Adrenal gland (tissue), 12 donors: Measurements from ENCODE around the gene NOC4L. TPM values are rescaled to one million over a fixed set of nuclear protein-coding genes. Genes with fewer than 3 reads are reported as not detected.

Experiments used
- DNase-seq, 7 donors: peaks; one replicate each; pipeline ENCODE4 v3.0.0-alpha.2; 2019 to 2020
- H3K27ac ChIP-seq, 5 donors: fragments of 200-600 bp; sonication (generic) in 4 of 5; 1 replicate in 3 of 5; 2 replicates in 2 of 5; pipeline versions ENCODE4 v1.5.1 to v1.8.0; 2016 to 2020; ENCODE audit warnings: mild to moderate bottlenecking in 1 of 5
- H3K27me3 ChIP-seq: fragments of 200-600 bp; 2 replicates; pipeline ENCODE4 v1.8.0; 2021
- H3K36me3 ChIP-seq, 2 donors: fragments of 200-600 bp; replicated peaks in 1 of 2; 1 replicate in 1 of 2; 2 replicates in 1 of 2; pipeline versions ENCODE4 v1.5.1 to v1.8.0; 2018 to 2022
- H3K4me1 ChIP-seq, 2 donors: fragments of 200-600 bp; replicated peaks in 1 of 2; 1 replicate in 1 of 2; 2 replicates in 1 of 2; pipeline versions ENCODE4 v1.5.1 to v1.8.0; 2018 to 2021
- H3K4me3 ChIP-seq, 4 donors: fragments of 200-600 bp; sonication (generic) in 3 of 4; one replicate each; pipeline ENCODE4 v1.5.1; 2016 to 2018
- H3K9me3 ChIP-seq, 3 donors: fragments of 200-600 bp; sonication (generic) in 1 of 3; replicated peaks in 1 of 3; 1 replicate in 2 of 3; 2 replicates in 1 of 3; pipeline versions ENCODE4 v1.5.1 to v1.8.0; 2016 to 2021
- CTCF ChIP-seq, 6 experiments: fragments of 450-650 bp in 4 of 6; fragments of 200-600 bp in 2 of 6; sonication (generic) in 1 of 6; IDR thresholded peaks; 1 replicate in 5 of 6; 2 replicates in 1 of 6; pipeline versions ENCODE4 v1.5.1 to v1.8.0; 2016 to 2021; ENCODE audit warnings: antibody characterized with exemption in 6 of 6, mild to moderate bottlenecking in 2 of 6, moderate library complexity in 1 of 6
- POLR2A ChIP-seq, 2 donors: fragments of 450-650 bp; IDR thresholded peaks; one replicate each; pipeline ENCODE4 v1.6.1; 2017; ENCODE audit warnings: antibody characterized with exemption in 2 of 2, mild to moderate bottlenecking in 2 of 2, moderate library complexity in 1 of 2
- WGBS, 4 donors: extraction: QIAGEN DNeasy Blood & Tissue Kit in 2 of 4; methylation state at CpG; one replicate each; pipeline versions ENCODE4 v1.1.5 to v1.1.7; 2013 to 2017; 5-methylcytosine and 5-hydroxymethylcytosine counted together
- intact Hi-C, 2 donors: fragments of 100-400 bp; cut with DNase I; formaldehyde crosslinking; loops; one replicate each; pipeline versions ENCODE4 v1.14.1 to v1.15.0; 2022 to 2023
- polyA plus RNA-seq, 3 donors: library from polyadenylated mRNA; stranded (reverse); fragments of 200-250 nt in 2 of 3; fragments of 350-450 nt in 1 of 3; fragmentation: Illumina TruSeq in 1 of 3; extraction: RNeasy Lipid Tissue Mini Kit (QIAGEN cat#74804) in 1 of 3; gene quantifications; one replicate each; pipeline ENCODE4 v1.2.3, GENCODE V29; 2013 to 2014
- total RNA-seq, 9 donors: library from RNA; depleted of rRNA in 4 of 9; stranded (reverse); fragments of >200 nt in 4 of 9; fragments of 120-200 nt in 1 of 9; fragmentation: NEBNext Ultra II Directional in 1 of 9; extraction: Animal tissue kit (Norgen Biotek cat#: 25700) in 1 of 9; gene quantifications; one replicate each; pipeline versions ENCODE4 v1.1.0 to v1.2.4, GENCODE V29; 2013 to 2023
- donor health status: healthy with polysubstance abuse.
- donor health status: Bipolar disorder and iron deficiency.
- donor health status: DM: yes; HTN: yes; CAD: no.
- donor health status: DM: no; HTN: no; CAD: no.
- donor health status: DM: no; HTN: no; CAD: no.
- donor health status: DM: yes; HTN: yes; CAD: no.

The NOC4L gene
- total and polyA plus RNA-seq, 12 donors = 4.7 to 51.5 (median 17.5) TPM

GRCh38 chr12:132160601-132161035 lies 16.4 kb downstream of the NOC4L start:
- intact Hi-C loops = no loop called here
- no peak for DNase-seq
- Histone ChIP-seq H3K9me3 (no peaks in the 10 kb centered on the region), H3K4me1 (peaks cover 0 to 6% of the 10 kb centered on the region in 2 donors), H3K36me3 (no peaks in the 10 kb centered on the region), H3K27me3 (no peaks in the 10 kb centered on the region), H3K4me3 (no peak overlapping the region), H3K27ac (no peak overlapping the region)
- WGBS, 4 donors = 74 to 85% (median 79%) methylated on average over 7 to 15 of the region's 15 CpGs
- TF ChIP-seq CTCF (IDR thresholded peaks at IDR 0.05) (no peak), POLR2A (IDR thresholded peaks at IDR 0.05) (no peak)

GRCh38 chr12:132161036-132161781 lies 17.0 kb downstream of the NOC4L start:
- Histone ChIP-seq H3K27ac (no peak overlapping the region), H3K4me1 (peaks cover 0 to 6% of the 10 kb centered on the region in 2 donors), H3K27me3 (no peaks in the 10 kb centered on the region), H3K36me3 (no peaks in the 10 kb centered on the region), H3K9me3 (no peaks in the 10 kb centered on the region), H3K4me3 (no peak overlapping the region)
- TF ChIP-seq CTCF (IDR thresholded peaks at IDR 0.05) = no peak
- whole genome bisulfite sequencing, 4 donors = 48 to 58% (median 53%) methylated on average over 6 to 14 of the region's 14 CpGs
- intact Hi-C loops = no loop called here
- DNase-seq = no peak

GRCh38 chr12:132161796-132162507 lies 17.7 kb downstream of the NOC4L start:
- H3K36me3 ChIP-seq = no peaks in the 10 kb centered on the region
- intact Hi-C loops = no loop called here
- no peak for TF ChIP-seq POLR2A (IDR thresholded peaks at IDR 0.05)
- TF ChIP-seq CTCF (IDR thresholded peaks at IDR 0.05) = no peak
- DNase-seq = no peak
- H3K9me3 ChIP-seq = no peaks in the 10 kb centered on the region
- H3K27ac ChIP-seq = no peak overlapping the region
- peaks cover 0 to 6% of the 10 kb centered on the region in 2 donors for H3K4me1 ChIP-seq
- no peak overlapping the region for H3K4me3 ChIP-seq
- WGBS, 4 donors = 43 to 54% (median 54%) methylated on average over 11 to 17 of the region's 17 CpGs
- H3K27me3 ChIP-seq = no peaks in the 10 kb centered on the region

- intact Hi-C loops = no loop called here
- WGBS, 4 donors = 21 to 29% (median 24%) methylated on average over 7 to 17 of the region's 17 CpGs
- no peaks in the 10 kb centered on the region for H3K27me3 ChIP-seq
Measured at GRCh38 chr12:132162508-132163031, 18.3 kb downstream of the NOC4L start.

More at GRCh38 chr12:132162508-132163031, 18.3 kb downstream of the NOC4L start:
- H3K36me3 ChIP-seq = no peaks in the 10 kb centered on the region
- H3K9me3 ChIP-seq = no peaks in the 10 kb centered on the region
- H3K4me3 ChIP-seq = peak overlapping the region in 1 of 4 donors; percentile 26
- no peak overlapping the region for H3K27ac ChIP-seq
- peak in 3 of 7 donors; percentile 22 to 31 (median 26) for DNase-seq
- TF ChIP-seq POLR2A (IDR thresholded peaks at IDR 0.05) (no peak), CTCF (IDR thresholded peaks at IDR 0.05) (no peak)
- peaks cover 0 to 6% of the 10 kb centered on the region in 2 donors for H3K4me1 ChIP-seq
